Measurements from ENCODE around the gene MRM2.

DNA sequence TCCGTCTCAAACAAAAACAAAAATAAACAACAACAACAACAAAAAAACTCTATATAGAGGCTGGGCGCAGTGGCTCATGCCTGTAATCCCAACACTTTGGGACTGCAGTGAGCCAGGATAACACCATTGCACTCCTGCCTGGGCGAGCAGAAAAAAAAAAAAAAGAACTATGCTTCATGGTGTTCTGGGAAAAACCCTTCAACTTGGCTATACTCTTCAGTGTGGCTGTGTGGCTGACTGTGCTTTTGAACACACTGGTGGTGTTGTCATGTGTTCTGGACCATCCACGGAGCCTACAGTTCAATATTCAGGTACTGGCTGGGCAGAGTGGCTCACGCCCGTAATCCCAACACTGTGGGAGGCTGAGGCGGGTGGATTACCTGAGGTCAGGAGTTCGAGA, 45.7 kb upstream of the MRM2 start:
- TF ChIP-seq CTCF (IDR thresholded peaks at IDR 0.05) (no peak), POLR2A (IDR thresholded peaks at IDR 0.05) (no peak), POLR2AphosphoS5 (IDR thresholded peaks at IDR 0.05) (no peak), EP300 (IDR thresholded peaks at IDR 0.05) (no peak)

Measured in upper lobe of left lung (tissue), 4 donors.